Endothelial cell of umbilical vein (primary cell): ENCODE results near the gene CFAP77. TPM values are rescaled to one million over a fixed set of nuclear protein-coding genes. Genes with fewer than 3 reads are reported as not detected.

ENCODE experiments used
- BruUV-seq: library from RNA; stranded (reverse); fragments of 400-500 nt; replicated peaks from 2 replicates; lab custom pipeline; 2021; lab: Mats Ljungman, UMichigan
- CTCF ChIA-PET: fragments of 300-600, 350-600 bp; sonication (Branson Sonifier 250); formaldehyde crosslinking; loops from one replicate; lab custom pipeline; 2021; ENCODE audit warnings: antibody characterized with exemption, inconsistent platforms; lab: Charles Lee
- POLR2A ChIA-PET: fragments of 300-600, 350-600 bp; sonication (Branson Sonifier 250); formaldehyde crosslinking; loops from one replicate; lab custom pipeline; 2021; ENCODE audit warnings: antibody characterized with exemption, inconsistent platforms; lab: Charles Lee
- DNase-seq: peaks from one replicate; pipeline ENCODE4 v3.0.0-alpha.2; 2011; ENCODE audit warnings: low read depth, low spot score
- FAIRE-seq: peaks from 2 replicates; lab custom pipeline; 2011; peaks lifted over from hg19 to GRCh38; lab: Jason Lieb, UNC
- H2AFZ ChIP-seq: 2 replicates; pipeline ENCODE4 v1.6.0; 2012; ENCODE audit warnings: low read depth, low read length, control low read depth, inconsistent platforms
- H3K27ac ChIP-seq: 2 replicates; pipeline ENCODE4 v1.5.1; 2011; ENCODE audit warnings: low read depth, mild to moderate bottlenecking, control low read depth, low read length, moderate library complexity; ENCODE audit not compliant: insufficient read depth
- H3K27me3 ChIP-seq, 2 experiments: 2 replicates each; pipeline versions ENCODE4 v1.6.0 to v1.6.1; 2011; ENCODE audit warnings: low read length in 2 of 2, mixed read lengths in 1 of 2; ENCODE audit not compliant: control insufficient read depth in 2 of 2, insufficient read depth in 2 of 2
- H3K36me3 ChIP-seq, 2 experiments: 2 replicates in 1 of 2; 3 replicates in 1 of 2; pipeline ENCODE4 v1.5.1; 2011; ENCODE audit warnings: low read length in 2 of 2, mild to moderate bottlenecking in 1 of 2, moderate library complexity in 1 of 2; ENCODE audit not compliant: control insufficient read depth in 2 of 2, insufficient read depth in 2 of 2; ENCODE audit errors: extremely low read depth in 1 of 2
- H3K4me1 ChIP-seq: 3 replicates; pipeline ENCODE4 v1.5.1; 2011; ENCODE audit warnings: mild to moderate bottlenecking, low read length; ENCODE audit not compliant: control insufficient read depth, insufficient read depth; ENCODE audit errors: extremely low read depth
- H3K4me2 ChIP-seq: 2 replicates; pipeline ENCODE4 v1.6.1; 2011; ENCODE audit warnings: low read length, control low read depth, mixed read lengths; ENCODE audit not compliant: insufficient read depth
- H3K4me3 ChIP-seq, 3 experiments: fragments of 200-600 bp in 1 of 3; sonication (generic), shearing (Covaris generic) in 1 of 3; replicated peaks in 1 of 3; 2 replicates each; pipeline ENCODE4 v1.5.1; 2011 to 2016; ENCODE audit warnings: control low read depth in 3 of 3, low read length in 3 of 3, mild to moderate bottlenecking in 2 of 3, inconsistent platforms in 1 of 3, low read depth in 1 of 3, moderate library complexity in 1 of 3; ENCODE audit not compliant: insufficient read depth in 1 of 3
- H3K79me2 ChIP-seq: 2 replicates; pipeline ENCODE4 v1.6.0; 2012; ENCODE audit warnings: low read length, inconsistent platforms; ENCODE audit not compliant: control insufficient read depth, insufficient read depth
- H3K9ac ChIP-seq: replicated peaks from 2 replicates; pipeline ENCODE3; 2011; ENCODE audit warnings: low read length, control low read depth; ENCODE audit not compliant: insufficient read depth; ENCODE audit errors: extremely low read depth
- H3K9me1 ChIP-seq: replicated peaks from 3 replicates; pipeline ENCODE4 v1.6.0; 2011; ENCODE audit warnings: mild to moderate bottlenecking, low read length; ENCODE audit not compliant: control insufficient read depth, insufficient read depth; ENCODE audit errors: extremely low read depth
- H3K9me3 ChIP-seq: replicated peaks from 2 replicates; pipeline ENCODE4 v1.5.1; 2012; ENCODE audit warnings: low read length, inconsistent platforms; ENCODE audit not compliant: control insufficient read depth, insufficient read depth
- H4K20me1 ChIP-seq: replicated peaks from 2 replicates; pipeline ENCODE3; 2011; ENCODE audit warnings: mild to moderate bottlenecking, low read length; ENCODE audit not compliant: control insufficient read depth, insufficient read depth; ENCODE audit errors: extremely low read depth
- EZH2 ChIP-seq: IDR thresholded peaks from 2 replicates; pipeline ENCODE4 v1.6.1; 2012; ENCODE audit warnings: borderline replicate concordance, low read depth, mild to moderate bottlenecking, moderate library complexity, low read length, inconsistent platforms; ENCODE audit not compliant: severe bottlenecking
- FOS ChIP-seq: IDR thresholded peaks from 2 replicates; pipeline ENCODE4 v1.6.1; 2011; ENCODE audit warnings: mild to moderate bottlenecking, low read length, moderate library complexity, borderline replicate concordance; ENCODE audit not compliant: insufficient read depth
- GATA2 ChIP-seq: IDR thresholded peaks from 2 replicates; pipeline ENCODE4 v1.7.0; 2011; ENCODE audit warnings: low read depth, mild to moderate bottlenecking, moderate library complexity, mixed read lengths, low read length; ENCODE audit not compliant: insufficient read length, insufficient read depth
- MAX ChIP-seq: IDR thresholded peaks from 2 replicates; pipeline ENCODE4 v1.6.1; 2011; ENCODE audit not compliant: insufficient read depth, insufficient read length
- POLR2AphosphoS5 ChIP-seq: IDR thresholded peaks from 2 replicates; pipeline ENCODE4 v1.6.1; 2012; ENCODE audit warnings: low read depth, mild to moderate bottlenecking, control low read depth, low read length, moderate library complexity; ENCODE audit not compliant: insufficient read depth
- dilution Hi-C: fragments of 300-500 bp; cut with MboI; formaldehyde crosslinking; loops from one replicate; pipeline ENCODE4 v1.15.0; 2019; ENCODE audit warnings: low sequenced_read_pairs; ENCODE audit not compliant: extremely low pct_ligation_motif_present
- intact Hi-C: fragments of 100-400 bp; cut with micrococcal nuclease; formaldehyde crosslinking; loops from one replicate; pipeline ENCODE4 v1.10.0; 2022
- polyA plus RNA-seq, 4 experiments: library from polyadenylated mRNA; depleted of rRNA in 3 of 4; stranded (reverse) in 3 of 4; unstranded in 1 of 4; fragments of >200 nt; gene quantifications; 2 replicates each; pipeline versions ENCODE4 v1.2.1 to v1.2.3, GENCODE V29; 2011 to 2012; ENCODE audit warnings: missing spikeins in 1 of 4
- total RNA-seq: library from RNA; stranded (reverse); gene quantifications from 2 replicates; pipeline ENCODE4 v1.2.3, GENCODE V29; 2021

The CFAP77 gene
- total and polyA plus RNA-seq, 2 donors (not counting 3 experiments of a cell fraction or from before 2014, with no cell fraction given), result not detected

GRCh38 chr9:132596200-132596599, 186.2 kb downstream of the CFAP77 start:
- no peak overlapping the region for H3K27ac ChIP-seq
- peaks cover 0 to 7% of the 10 kb centered on the region in 2 experiments for H3K36me3 ChIP-seq
- H2AFZ ChIP-seq, result no peak overlapping the region
- dilution Hi-C loops (no loop called here), intact Hi-C loops (no loop called here)
- H3K4me1 ChIP-seq, result no peaks in the 10 kb centered on the region
- no peaks in the 10 kb centered on the region for H3K9me3 ChIP-seq
- DNase-seq (no peak), FAIRE-seq (no peak)
- H3K27me3 ChIP-seq, result peaks cover 11 to 12% of the 10 kb centered on the region in 2 experiments
- H3K4me3 ChIP-seq, result no peak overlapping the region
- BruUV-seq, result no TSS peak
- ChIA-PET POLR2A (no interaction called here), CTCF (no interaction called here)
- H3K4me2 ChIP-seq, result no peak overlapping the region
- H4K20me1 ChIP-seq, result no peaks in the 10 kb centered on the region
- no peaks in the 10 kb centered on the region for H3K79me2 ChIP-seq
- H3K9ac ChIP-seq, result no peak overlapping the region
- TF ChIP-seq FOS (no peak), MAX (no peak), EZH2 (no peak), POLR2AphosphoS5 (no peak), GATA2 (no peak)
- H3K9me1 ChIP-seq, result no peaks in the 10 kb centered on the region

- H2AFZ ChIP-seq, result no peak overlapping the region
- H3K9ac ChIP-seq, result no peak overlapping the region
- FAIRE-seq (no peak), DNase-seq (no peak)
- BruUV-seq, result no TSS peak
- H3K27ac ChIP-seq, result no peak overlapping the region
- peaks cover 0 to 7% of the 10 kb centered on the region in 2 experiments for H3K36me3 ChIP-seq
- H3K27me3 ChIP-seq, result peaks cover under 1 to 1% of the 10 kb centered on the region in 2 experiments
- H3K4me3 ChIP-seq, result no peak overlapping the region
- no peaks in the 10 kb centered on the region for H3K9me3 ChIP-seq
- ChIA-PET CTCF (interaction anchor here (0.6 kb wide), 1 partner anchor 10 kb away, joined by 3 read pairs; no protein-coding TSS in a partner anchor), POLR2A (no interaction called here)
- dilution Hi-C loops (no loop called here), intact Hi-C loops (no loop called here)
- H4K20me1 ChIP-seq, result no peaks in the 10 kb centered on the region
- no peak for TF ChIP-seq POLR2AphosphoS5
- H3K9me1 ChIP-seq, result no peaks in the 10 kb centered on the region
- no peaks in the 10 kb centered on the region for H3K4me1 ChIP-seq
- H3K79me2 ChIP-seq, result no peaks in the 10 kb centered on the region
- H3K4me2 ChIP-seq, result no peak overlapping the region
Observed at GRCh38 chr9:132597073-132597775, 187.2 kb downstream of the CFAP77 start.
